ENCODE measurements around the gene SLC35F6.

The SLC35F6 gene

DNA sequence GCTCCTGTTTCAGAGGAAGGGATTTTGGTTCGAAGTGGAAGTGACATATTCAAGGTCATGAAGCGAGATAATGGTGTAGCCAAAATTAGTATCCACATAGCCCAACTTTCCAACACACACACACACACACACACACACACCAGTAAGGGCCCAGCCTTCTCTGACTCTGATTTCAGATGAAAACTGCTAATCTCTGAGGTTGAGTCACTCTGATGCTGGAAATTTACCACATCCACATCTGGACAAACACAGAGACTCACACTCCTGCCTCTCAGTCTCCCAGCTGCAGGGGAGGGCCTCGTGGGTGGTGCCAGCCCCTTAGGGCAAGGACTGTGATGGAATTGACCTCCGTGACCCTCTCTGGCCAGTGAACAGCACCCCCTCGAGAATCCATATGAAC, 29.0 kb upstream of the SLC35F6 start:
- TF ChIP-seq FOXP2 (optimal IDR thresholded peaks at IDR 0.05; ENCODE audit: borderline replicate concordance, extremely low read depth, extremely low read length, insufficient read depth), result no peak

- TF ChIP-seq FOXP2 (optimal IDR thresholded peaks at IDR 0.05; ENCODE audit: borderline replicate concordance, extremely low read depth, extremely low read length, insufficient read depth) (no peak), SIN3A (IDR thresholded peaks at IDR 0.05; ENCODE audit: borderline replicate concordance, insufficient read depth, low read length) (no peak), POLR2AphosphoS5 (IDR thresholded peaks at IDR 0.05; ENCODE audit: low read depth, low read length) (no peak), TAF1 (IDR thresholded peaks at IDR 0.05; ENCODE audit: borderline replicate concordance, insufficient read depth, low read length) (no peak)
- TF ChIP-seq, protein P1, sequence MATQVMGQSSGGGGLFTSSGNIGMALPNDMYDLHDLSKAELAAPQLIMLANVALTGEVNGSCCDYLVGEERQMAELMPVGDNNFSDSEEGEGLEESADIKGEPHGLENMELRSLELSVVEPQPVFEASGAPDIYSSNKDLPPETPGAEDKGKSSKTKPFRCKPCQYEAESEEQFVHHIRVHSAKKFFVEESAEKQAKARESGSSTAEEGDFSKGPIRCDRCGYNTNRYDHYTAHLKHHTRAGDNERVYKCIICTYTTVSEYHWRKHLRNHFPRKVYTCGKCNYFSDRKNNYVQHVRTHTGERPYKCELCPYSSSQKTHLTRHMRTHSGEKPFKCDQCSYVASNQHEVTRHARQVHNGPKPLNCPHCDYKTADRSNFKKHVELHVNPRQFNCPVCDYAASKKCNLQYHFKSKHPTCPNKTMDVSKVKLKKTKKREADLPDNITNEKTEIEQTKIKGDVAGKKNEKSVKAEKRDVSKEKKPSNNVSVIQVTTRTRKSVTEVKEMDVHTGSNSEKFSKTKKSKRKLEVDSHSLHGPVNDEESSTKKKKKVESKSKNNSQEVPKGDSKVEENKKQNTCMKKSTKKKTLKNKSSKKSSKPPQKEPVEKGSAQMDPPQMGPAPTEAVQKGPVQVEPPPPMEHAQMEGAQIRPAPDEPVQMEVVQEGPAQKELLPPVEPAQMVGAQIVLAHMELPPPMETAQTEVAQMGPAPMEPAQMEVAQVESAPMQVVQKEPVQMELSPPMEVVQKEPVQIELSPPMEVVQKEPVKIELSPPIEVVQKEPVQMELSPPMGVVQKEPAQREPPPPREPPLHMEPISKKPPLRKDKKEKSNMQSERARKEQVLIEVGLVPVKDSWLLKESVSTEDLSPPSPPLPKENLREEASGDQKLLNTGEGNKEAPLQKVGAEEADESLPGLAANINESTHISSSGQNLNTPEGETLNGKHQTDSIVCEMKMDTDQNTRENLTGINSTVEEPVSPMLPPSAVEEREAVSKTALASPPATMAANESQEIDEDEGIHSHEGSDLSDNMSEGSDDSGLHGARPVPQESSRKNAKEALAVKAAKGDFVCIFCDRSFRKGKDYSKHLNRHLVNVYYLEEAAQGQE (IDR thresholded peaks at IDR 0.05; ENCODE audit: insufficient read depth in 1 of 2, low read depth in 2 of 2, low read length in 2 of 2), result no peak
Measured at GRCh38 chr2:26735883-26736588, 28.0 kb upstream of the SLC35F6 start.

- TF ChIP-seq FOXP2 (optimal IDR thresholded peaks at IDR 0.05; ENCODE audit: borderline replicate concordance, extremely low read depth, extremely low read length, insufficient read depth) (no peak), TAF1 (IDR thresholded peaks at IDR 0.05; ENCODE audit: borderline replicate concordance, insufficient read depth, low read length) (no peak), POLR2AphosphoS5 (IDR thresholded peaks at IDR 0.05; ENCODE audit: low read depth, low read length) (no peak), SIN3A (IDR thresholded peaks at IDR 0.05; ENCODE audit: borderline replicate concordance, insufficient read depth, low read length) (no peak)
- TF ChIP-seq, protein P1 (IDR thresholded peaks at IDR 0.05; ENCODE audit: insufficient read depth in 1 of 2, low read depth in 2 of 2, low read length in 2 of 2), result no peak
Measured at GRCh38 chr2:26737221-26737620, 26.9 kb upstream of the SLC35F6 start.

DNA sequence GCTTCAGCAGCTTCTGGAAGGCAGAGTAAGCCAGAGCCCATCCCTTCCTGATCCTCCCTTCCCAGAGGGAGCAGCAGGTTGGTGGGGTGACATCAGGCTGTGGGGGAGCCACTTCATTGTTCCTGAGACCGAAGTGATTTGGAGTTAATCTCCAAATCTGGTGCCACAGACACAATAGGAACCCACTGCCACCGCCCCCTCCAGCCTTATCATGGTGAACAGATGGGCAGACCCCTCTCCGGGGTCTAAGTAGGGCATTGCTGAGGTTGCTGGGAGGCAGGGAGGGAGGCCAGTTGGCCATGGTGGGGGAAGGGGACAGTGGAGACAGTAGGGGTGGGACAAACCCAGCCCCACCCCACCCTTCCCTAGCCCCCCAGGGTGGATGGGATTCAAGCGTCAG, 25.6 kb upstream of the SLC35F6 start:
- TF ChIP-seq FOXP2 (optimal IDR thresholded peaks at IDR 0.05; ENCODE audit: borderline replicate concordance, extremely low read depth, extremely low read length, insufficient read depth) (no peak), TAF1 (IDR thresholded peaks at IDR 0.05; ENCODE audit: borderline replicate concordance, insufficient read depth, low read length) (no peak), POLR2AphosphoS5 (IDR thresholded peaks at IDR 0.05; ENCODE audit: low read depth, low read length) (no peak), SIN3A (IDR thresholded peaks at IDR 0.05; ENCODE audit: borderline replicate concordance, insufficient read depth, low read length) (no peak)
- TF ChIP-seq, protein P1 (IDR thresholded peaks at IDR 0.05; ENCODE audit: insufficient read depth in 1 of 2, low read depth in 2 of 2, low read length in 2 of 2), result no peak

DNA sequence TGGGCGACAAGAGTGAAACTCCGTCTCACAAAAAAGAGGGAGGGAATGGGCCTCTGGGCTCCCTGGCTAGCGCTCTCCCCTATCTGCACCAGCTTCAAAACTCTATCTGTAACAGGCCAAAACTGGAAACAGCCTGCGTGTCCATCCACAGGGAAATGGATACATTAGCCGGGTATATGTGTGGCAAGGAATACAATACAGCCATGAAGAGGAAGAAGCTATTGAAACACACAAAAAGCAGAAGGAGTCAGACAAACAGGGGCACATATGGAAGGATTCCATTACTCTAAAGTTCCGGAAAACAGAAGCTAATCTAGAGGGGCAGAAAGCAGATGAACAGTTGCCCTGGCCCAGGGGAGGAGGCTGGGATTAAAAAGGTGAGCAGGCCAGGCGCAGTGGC, 24.6 kb upstream of the SLC35F6 start:
- TF ChIP-seq SIN3A (IDR thresholded peaks at IDR 0.05; ENCODE audit: borderline replicate concordance, insufficient read depth, low read length) (no peak), FOXP2 (optimal IDR thresholded peaks at IDR 0.05; ENCODE audit: borderline replicate concordance, extremely low read depth, extremely low read length, insufficient read depth) (no peak), POLR2AphosphoS5 (IDR thresholded peaks at IDR 0.05; ENCODE audit: low read depth, low read length) (no peak), TAF1 (IDR thresholded peaks at IDR 0.05; ENCODE audit: borderline replicate concordance, insufficient read depth, low read length) (no peak)
- TF ChIP-seq, protein P1 (IDR thresholded peaks at IDR 0.05; ENCODE audit: insufficient read depth in 1 of 2, low read depth in 2 of 2, low read length in 2 of 2), result no peak

All from PFSK-1 (cell line).